NCI-H2029 treated with DMSO at 0.1 percent for 48 hours (cell line): ENCODE results near the gene SYT13.

Source experiments
- DNase-seq: peaks from one replicate; lab custom pipeline; 2025; lab: John Stamatoyannopoulos, UW

Gene SYT13

GRCh38 chr11:45285930-45286632 lies at the start of gene SYT13:
Gene SYT13 (minus strand): TSS chr11:45286341. CDS start chr11:45286207, 134 bp downstream.
- peak; percentile 51 for DNase-seq

GRCh38 chr11:45335434-45335833 lies 49.3 kb upstream of the SYT13 start:
- DNase-seq, result no peak

GRCh38 chr11:45334836-45335235 lies 48.7 kb upstream of the SYT13 start:
- no peak for DNase-seq

GRCh38 chr11:45334410-45334809 lies 48.3 kb upstream of the SYT13 start:
- DNase-seq, result no peak

- DNase-seq, result peak; percentile 85
These were observed 47.1 kb upstream of the SYT13 start for GRCh38 chr11:45333001-45333971.

GRCh38 chr11:45332276-45332934 lies 46.3 kb upstream of the SYT13 start:
- peak; percentile 71 for DNase-seq

- no peak for DNase-seq
These were observed 45.7 kb upstream of the SYT13 start for GRCh38 chr11:45331839-45332238.

- DNase-seq, result no peak
These were observed 42.6 kb upstream of the SYT13 start for GRCh38 chr11:45328726-45329125.

GRCh38 chr11:45324459-45324858 lies 38.3 kb upstream of the SYT13 start:
- DNase-seq, result no peak

GRCh38 chr11:45323601-45324249 lies 37.6 kb upstream of the SYT13 start:
- no peak for DNase-seq

GRCh38 chr11:45322891-45323600 lies 36.9 kb upstream of the SYT13 start:
- no peak for DNase-seq

- no peak for DNase-seq
These were observed 36.1 kb upstream of the SYT13 start for GRCh38 chr11:45322111-45322705.

GRCh38 chr11:45321669-45322068 lies 35.5 kb upstream of the SYT13 start:
- DNase-seq, result no peak

- DNase-seq, result no peak
These were observed 35.0 kb upstream of the SYT13 start for GRCh38 chr11:45321031-45321595.

GRCh38 chr11:45320371-45320770 lies 34.2 kb upstream of the SYT13 start:
- no peak for DNase-seq

- DNase-seq, result no peak
These were observed 32.9 kb upstream of the SYT13 start for GRCh38 chr11:45319077-45319476.

GRCh38 chr11:45318516-45318915 lies 32.4 kb upstream of the SYT13 start:
- DNase-seq, result no peak

- no peak for DNase-seq
These were observed 30.1 kb upstream of the SYT13 start for GRCh38 chr11:45316258-45316657.

GRCh38 chr11:45314900-45315299 lies 28.8 kb upstream of the SYT13 start:
- DNase-seq, result no peak

- DNase-seq, result no peak
These were observed 27.2 kb upstream of the SYT13 start for GRCh38 chr11:45313171-45313865.
